ENCODE data around the gene CC2D2B. TPM values are rescaled to one million over a fixed set of nuclear protein-coding genes. Genes with fewer than 3 reads are reported as not detected.

Gene CC2D2B, protein sequence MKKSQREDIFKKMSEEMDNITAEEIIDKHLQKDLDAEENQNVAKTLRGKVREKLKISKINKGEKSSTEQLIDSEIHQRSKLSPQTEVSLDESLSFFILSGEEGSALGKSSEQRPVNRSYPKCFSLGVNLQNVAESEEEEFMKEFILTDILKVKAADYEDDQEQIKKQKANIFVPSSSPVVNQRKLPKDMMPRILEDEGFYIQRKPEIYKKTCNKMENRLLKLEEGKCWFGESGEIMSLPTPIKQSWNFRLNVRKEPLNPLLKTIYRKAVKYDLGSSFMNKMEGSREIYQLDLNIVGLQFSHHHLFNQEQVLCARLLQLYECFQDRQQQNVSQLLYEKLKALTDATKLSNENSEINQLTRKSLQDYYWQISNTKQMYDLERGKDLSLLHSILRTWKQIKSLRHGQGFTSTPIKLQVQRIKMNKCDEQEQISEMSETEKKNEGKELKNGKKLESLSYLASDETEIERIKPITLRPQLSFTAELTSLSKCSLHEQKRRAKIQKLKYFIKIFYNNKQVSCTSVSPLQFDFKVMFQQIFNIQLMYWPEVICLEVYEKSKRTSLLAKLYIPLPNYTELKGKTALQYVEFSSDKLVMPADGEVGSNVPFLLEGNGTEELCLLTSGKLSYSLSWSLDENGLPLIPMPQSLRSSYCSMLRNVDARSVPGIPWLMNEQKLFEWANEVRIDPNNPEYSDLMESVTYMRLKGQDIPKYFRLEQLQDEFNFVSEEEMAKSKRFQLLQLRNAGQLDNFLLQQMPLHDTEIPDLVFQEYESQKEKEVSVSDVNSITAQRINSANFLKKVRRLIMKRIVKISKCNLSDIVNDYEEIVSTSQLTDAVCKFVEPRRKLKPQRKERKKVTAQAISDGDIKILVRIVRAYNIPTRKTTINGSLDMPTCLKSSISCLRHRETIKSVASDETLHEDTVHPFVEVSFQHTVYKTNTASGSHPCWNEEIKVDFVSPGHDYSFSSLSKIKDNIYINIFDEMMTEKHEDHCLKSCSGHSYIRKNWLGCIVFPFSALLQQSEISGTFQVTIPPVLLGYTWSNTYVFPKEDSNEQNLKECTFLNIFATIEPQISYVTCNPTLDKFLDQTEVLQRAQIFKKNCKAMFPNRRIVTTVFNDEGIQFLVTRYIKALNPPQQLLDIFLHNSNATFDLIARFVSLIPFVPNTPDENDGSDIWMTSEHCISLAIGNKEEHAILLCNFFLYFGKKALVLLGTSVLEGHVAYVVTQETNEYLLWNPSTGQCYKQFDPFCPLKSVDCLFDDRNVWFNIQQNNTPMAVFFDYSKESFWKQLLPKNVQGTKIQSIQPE (N-terminal part only)
- 3.6 TPM for total RNA-seq (2013)
- polyA plus RNA-seq = 1 to 10 TPM in 1 of 3 donors, under 1 TPM in 1, not detected in 1; 0.08 to 1.8 TPM
- polyA minus RNA-seq = 0.42 and 0.48 TPM in 2 replicates
- total RNA-seq = 1.1 to 10.5 (median 3.8) reads per million in 11 experiments

DNA sequence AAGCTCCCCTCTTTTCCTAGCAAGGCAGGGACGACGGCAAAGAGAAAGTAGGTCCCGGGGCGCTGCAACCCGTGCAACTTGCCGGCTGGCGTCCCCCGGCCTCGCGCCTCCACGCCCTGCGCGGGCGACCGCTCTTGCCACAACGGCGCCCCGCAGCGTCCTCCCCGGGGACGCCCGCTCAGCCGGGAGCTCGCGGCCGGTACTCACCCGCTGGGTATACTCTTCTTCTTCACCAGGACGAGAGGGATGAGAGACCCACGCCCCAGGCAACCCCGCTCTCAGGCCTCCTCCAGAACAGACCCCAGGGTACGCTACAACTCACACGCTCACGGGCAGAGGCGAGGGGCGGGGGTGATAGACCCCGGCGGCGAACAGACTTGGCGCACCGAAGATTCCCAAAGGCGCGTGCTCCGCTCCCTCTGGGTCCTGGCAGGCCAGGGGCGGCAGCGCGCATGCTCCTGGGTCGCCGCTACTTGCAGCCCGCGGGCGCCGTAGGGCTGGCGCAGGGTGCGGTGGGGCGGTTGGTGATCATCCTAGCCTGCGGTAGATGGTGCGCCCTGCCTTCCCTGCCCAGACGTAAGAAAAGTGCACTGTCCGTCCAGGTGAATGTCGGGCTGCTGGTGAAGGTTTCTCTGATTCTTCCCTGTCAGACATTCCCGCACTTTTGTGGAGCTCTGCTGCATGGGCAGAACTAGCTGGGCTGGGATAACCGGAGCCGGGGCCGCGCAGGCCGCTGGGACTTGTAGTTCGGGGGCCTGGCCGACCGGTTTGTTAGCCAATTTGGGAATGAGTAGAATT, at the start of gene CC2D2B:
Gene CC2D2B, plus strand, starts transcription at position 520 of the 798 bp plus-strand sequence. CDS start 3,349 bp downstream, outside the sequence.
- H3K79me2 ChIP-seq (ENCODE audit: insufficient read depth, low read length) = no peaks in the 10 kb centered on the region
- WGBS (ENCODE audit: insufficient coverage) = under 1% methylated on average over 69 of the region's 69 CpGs
- peaks cover 7 to 10% of the 10 kb centered on the region in 2 donors for H3K4me1 ChIP-seq (ENCODE audit: control insufficient read depth in 1 of 2, insufficient read depth in 2 of 2, low read length in 2 of 2)
- H3K27me3 ChIP-seq (ENCODE audit: control insufficient read depth in 2 of 2, insufficient read depth in 2 of 2, low read length in 2 of 2) = no peaks in the 10 kb centered on the region
- no peaks in the 10 kb centered on the region for H3K9me3 ChIP-seq (replicated peaks in 1 of 2; ENCODE audit: control insufficient read depth in 1 of 2, insufficient read depth in 1 of 2, low read length in 2 of 2)
- peak within 1 kb of the TSS; percentile 60 to 88 (median 60) for H3K4me3 ChIP-seq (replicated peaks in 1 of 3; ENCODE audit: low read depth in 2 of 3, low read length in 3 of 3)
- H3K36me3 Mint-ChIP-seq = peaks cover 0 to 11% of the 10 kb centered on the region in 2 donors
- H3K27ac Mint-ChIP-seq = peak within 1 kb of the TSS; percentile 41 to 92 (median 84)
- H3K4me1 Mint-ChIP-seq = peaks cover 11% of the 10 kb centered on the region
- no peaks in the 10 kb centered on the region for H4K20me1 ChIP-seq (ENCODE audit: insufficient read depth, low read length)
- H3K36me3 ChIP-seq (replicated peaks in 1 of 2; ENCODE audit: control insufficient read depth in 1 of 2, insufficient read depth in 2 of 2, low read length in 2 of 2) = peaks cover 0 to 5% of the 10 kb centered on the region in 2 donors
- peak within 1 kb of the TSS; percentile 76 for H3K9ac ChIP-seq (ENCODE audit: insufficient read depth, low read length, poor library complexity, severe bottlenecking)
- peaks cover 0 to 6% (median 4%) of the 10 kb centered on the region in 7 donors for H3K9me3 Mint-ChIP-seq
- H3K4me3 Mint-ChIP-seq = peak within 1 kb of the TSS; percentile 94 to 97
- peak within 1 kb of the TSS; percentile 92 for H2AFZ ChIP-seq (ENCODE audit: insufficient read depth, low read depth, low read length, poor library complexity, severe bottlenecking)
- TF ChIP-seq CTCF (IDR thresholded peaks at IDR 0.05) = peak; percentile 14
- peak; percentile 15 to 35 (median 30) for DNase-seq
- H3K4me2 ChIP-seq (replicated peaks; ENCODE audit: extremely low read depth, low read length, poor library complexity, severe bottlenecking) = peak within 1 kb of the TSS; percentile 84
- intact Hi-C loops (cut with micrococcal nuclease) = no loop called here
- H3K27me3 Mint-ChIP-seq (ENCODE audit: low read depth in 3 of 3) = no peaks in the 10 kb centered on the region
- peak within 1 kb of the TSS in 1 of 2 donors; percentile 52 for H3K27ac ChIP-seq (ENCODE audit: low read depth in 1 of 2, low read length in 2 of 2)
